ENCODE data around the gene WNT4. TPM values are rescaled to one million over a fixed set of nuclear protein-coding genes. Genes with fewer than 3 reads are reported as not detected.

WNT4 gene
- total RNA-seq, 1 experiment from 2014 or later = not detected

- peaks cover 6% of the 10 kb centered on the region for H3K4me1 ChIP-seq (replicated peaks)
- H3K9me3 ChIP-seq (replicated peaks) = no peaks in the 10 kb centered on the region
- no peak overlapping the region for H3K27ac ChIP-seq
- H3K27me3 ChIP-seq (replicated peaks) = no peaks in the 10 kb centered on the region
- no peaks in the 10 kb centered on the region for H3K36me3 ChIP-seq
- no peak overlapping the region for H3K4me3 ChIP-seq
- no peak for DNase-seq (ENCODE audit: low read depth in 1 of 2, low spot score in 2 of 2)
Measured at GRCh38 chr1:22131062-22131461, 11.8 kb downstream of the WNT4 start.

GRCh38 chr1:22129501-22130117 is 13.3 kb downstream of the WNT4 start:
- H3K4me1 ChIP-seq (replicated peaks) = peaks cover 6% of the 10 kb centered on the region
- H3K27ac ChIP-seq = no peak overlapping the region
- H3K27me3 ChIP-seq (replicated peaks) = no peaks in the 10 kb centered on the region
- no peaks in the 10 kb centered on the region for H3K9me3 ChIP-seq (replicated peaks)
- DNase-seq (ENCODE audit: low read depth in 1 of 2, low spot score in 2 of 2) = no peak
- no peak overlapping the region for H3K4me3 ChIP-seq
- no peaks in the 10 kb centered on the region for H3K36me3 ChIP-seq

GRCh38 chr1:22128392-22128791 is 14.5 kb downstream of the WNT4 start:
- H3K9me3 ChIP-seq (replicated peaks) = no peaks in the 10 kb centered on the region
- H3K4me3 ChIP-seq = no peak overlapping the region
- H3K4me1 ChIP-seq (replicated peaks) = peaks cover 6% of the 10 kb centered on the region
- no peaks in the 10 kb centered on the region for H3K27me3 ChIP-seq (replicated peaks)
- DNase-seq (ENCODE audit: low read depth in 1 of 2, low spot score in 2 of 2) = no peak
- H3K36me3 ChIP-seq = 0 out of 2 replicates have a peak, but pooled peaks cover 5% of the 10 kb centered on the region
- H3K27ac ChIP-seq = no peak overlapping the region

- H3K4me1 ChIP-seq (replicated peaks) = peaks cover 6% of the 10 kb centered on the region
- H3K36me3 ChIP-seq = 0 out of 2 replicates have a peak, but pooled peaks cover 7% of the 10 kb centered on the region
Measured at GRCh38 chr1:22127731-22128130, 15.2 kb downstream of the WNT4 start.

GRCh38 chr1:22127248-22127647 is 15.6 kb downstream of the WNT4 start:
- H3K27me3 ChIP-seq (replicated peaks) = no peaks in the 10 kb centered on the region
- peak in 1 of 2 experiments; percentile 34 for DNase-seq (ENCODE audit: low read depth in 1 of 2, low spot score in 2 of 2)
- no peaks in the 10 kb centered on the region for H3K9me3 ChIP-seq (replicated peaks)
- H3K4me3 ChIP-seq = no peak overlapping the region
- peaks cover 3% of the 10 kb centered on the region for H3K4me1 ChIP-seq (replicated peaks)
- H3K36me3 ChIP-seq = 0 out of 2 replicates have a peak, but pooled peaks cover 7% of the 10 kb centered on the region
- no peak overlapping the region for H3K27ac ChIP-seq

More at GRCh38 chr1:22127731-22128130, 15.2 kb downstream of the WNT4 start:
- no peak for DNase-seq (ENCODE audit: low read depth in 1 of 2, low spot score in 2 of 2)
- Histone ChIP-seq H3K9me3 (replicated peaks) (no peaks in the 10 kb centered on the region), H3K27ac (no peak overlapping the region), H3K4me3 (no peak overlapping the region), H3K27me3 (replicated peaks) (no peaks in the 10 kb centered on the region)

GRCh38 chr1:22126531-22126930 is 16.4 kb downstream of the WNT4 start:
- H3K4me3 ChIP-seq = no peak overlapping the region
- peaks cover 7% of the 10 kb centered on the region; the same call in 1 of the 2 replicates for H3K36me3 ChIP-seq
- peak in 1 of 2 experiments; percentile 21 for DNase-seq (ENCODE audit: low read depth in 1 of 2, low spot score in 2 of 2)
- no peaks in the 10 kb centered on the region for H3K4me1 ChIP-seq (replicated peaks)
- H3K27ac ChIP-seq = no peak overlapping the region
- no peaks in the 10 kb centered on the region for H3K27me3 ChIP-seq (replicated peaks)
- H3K9me3 ChIP-seq (replicated peaks) = no peaks in the 10 kb centered on the region

GRCh38 chr1:22124592-22125229 is 18.2 kb downstream of the WNT4 start:
- no peak overlapping the region for H3K4me3 ChIP-seq
- no peaks in the 10 kb centered on the region for H3K27me3 ChIP-seq (replicated peaks)
- H3K4me1 ChIP-seq (replicated peaks) = no peaks in the 10 kb centered on the region
- H3K36me3 ChIP-seq = peaks cover 25% of the 10 kb centered on the region
- DNase-seq (ENCODE audit: low read depth in 1 of 2, low spot score in 2 of 2) = no peak
- H3K9me3 ChIP-seq (replicated peaks) = no peaks in the 10 kb centered on the region
- no peak overlapping the region for H3K27ac ChIP-seq

GRCh38 chr1:22123901-22124404 is 18.9 kb downstream of the WNT4 start:
- no peak overlapping the region for H3K27ac ChIP-seq
- no peak overlapping the region for H3K4me3 ChIP-seq
- peaks cover 33% of the 10 kb centered on the region for H3K36me3 ChIP-seq
- no peak for DNase-seq (ENCODE audit: low read depth in 1 of 2, low spot score in 2 of 2)
- H3K9me3 ChIP-seq (replicated peaks) = no peaks in the 10 kb centered on the region
- no peaks in the 10 kb centered on the region for H3K27me3 ChIP-seq (replicated peaks)
- no peaks in the 10 kb centered on the region for H3K4me1 ChIP-seq (replicated peaks)

GRCh38 chr1:22123071-22123390 is 19.9 kb downstream of the WNT4 start:
- Histone ChIP-seq H3K27me3 (replicated peaks) (no peaks in the 10 kb centered on the region), H3K27ac (no peak overlapping the region), H3K9me3 (replicated peaks) (no peaks in the 10 kb centered on the region), H3K4me1 (replicated peaks) (no peaks in the 10 kb centered on the region), H3K36me3 (peaks cover 42% of the 10 kb centered on the region), H3K4me3 (no peak overlapping the region)
- DNase-seq (ENCODE audit: low read depth in 1 of 2, low spot score in 2 of 2) = no peak

GRCh38 chr1:22122273-22123070 is 20.4 kb downstream of the WNT4 start:
- Histone ChIP-seq H3K9me3 (replicated peaks) (no peaks in the 10 kb centered on the region), H3K4me3 (no peak overlapping the region), H3K27ac (no peak overlapping the region), H3K4me1 (replicated peaks) (no peaks in the 10 kb centered on the region), H3K36me3 (peaks cover 48% of the 10 kb centered on the region), H3K27me3 (replicated peaks) (no peaks in the 10 kb centered on the region)
- no peak for DNase-seq (ENCODE audit: low read depth in 1 of 2, low spot score in 2 of 2)

- no peak overlapping the region for H3K27ac ChIP-seq
- no peak overlapping the region for H3K4me3 ChIP-seq
- H3K36me3 ChIP-seq = peaks cover 58% of the 10 kb centered on the region
- DNase-seq (ENCODE audit: low read depth in 1 of 2, low spot score in 2 of 2) = no peak
- H3K9me3 ChIP-seq (replicated peaks) = no peaks in the 10 kb centered on the region
- H3K4me1 ChIP-seq (replicated peaks) = no peaks in the 10 kb centered on the region
- no peaks in the 10 kb centered on the region for H3K27me3 ChIP-seq (replicated peaks)
Measured at GRCh38 chr1:22121421-22121911, 21.4 kb downstream of the WNT4 start.

- DNase-seq (ENCODE audit: low read depth in 1 of 2, low spot score in 2 of 2) = no peak
- no peaks in the 10 kb centered on the region for H3K4me1 ChIP-seq (replicated peaks)
- H3K4me3 ChIP-seq = no peak overlapping the region
- no peak overlapping the region for H3K27ac ChIP-seq
- peaks cover 66% of the 10 kb centered on the region for H3K36me3 ChIP-seq
- H3K9me3 ChIP-seq (replicated peaks) = no peaks in the 10 kb centered on the region
- no peaks in the 10 kb centered on the region for H3K27me3 ChIP-seq (replicated peaks)
Measured at GRCh38 chr1:22120469-22120790, 22.5 kb downstream of the WNT4 start.

GRCh38 chr1:22119626-22120468 is 23.1 kb downstream of the WNT4 start:
- DNase-seq (ENCODE audit: low read depth in 1 of 2, low spot score in 2 of 2) = no peak
- no peaks in the 10 kb centered on the region for H3K9me3 ChIP-seq (replicated peaks)

More at GRCh38 chr1:22119626-22120468, 23.1 kb downstream of the WNT4 start:
- peaks cover 71% of the 10 kb centered on the region for H3K36me3 ChIP-seq
- no peaks in the 10 kb centered on the region for H3K4me1 ChIP-seq (replicated peaks)
- no peak overlapping the region for H3K27ac ChIP-seq
- no peak overlapping the region for H3K4me3 ChIP-seq
- no peaks in the 10 kb centered on the region for H3K27me3 ChIP-seq (replicated peaks)

Measured in SJSA1 (cell line).